Dermis blood vessel endothelial cell (primary cell): Measurements from ENCODE around the gene LDLRAD4. TPM values are rescaled to one million over a fixed set of nuclear protein-coding genes. Genes with fewer than 3 reads are reported as not detected.

Experiments
- DNase-seq: peaks from one replicate; pipeline ENCODE4 v3.0.0; 2010
- total RNA-seq: library from RNA; depleted of rRNA; stranded (reverse); fragments of >200 nt; gene quantifications from 2 replicates; pipeline ENCODE4 v1.2.3, GENCODE V29; 2014

The LDLRAD4 gene
- total RNA-seq, 1 donor from 2014 or later = 20.1 TPM

DNA sequence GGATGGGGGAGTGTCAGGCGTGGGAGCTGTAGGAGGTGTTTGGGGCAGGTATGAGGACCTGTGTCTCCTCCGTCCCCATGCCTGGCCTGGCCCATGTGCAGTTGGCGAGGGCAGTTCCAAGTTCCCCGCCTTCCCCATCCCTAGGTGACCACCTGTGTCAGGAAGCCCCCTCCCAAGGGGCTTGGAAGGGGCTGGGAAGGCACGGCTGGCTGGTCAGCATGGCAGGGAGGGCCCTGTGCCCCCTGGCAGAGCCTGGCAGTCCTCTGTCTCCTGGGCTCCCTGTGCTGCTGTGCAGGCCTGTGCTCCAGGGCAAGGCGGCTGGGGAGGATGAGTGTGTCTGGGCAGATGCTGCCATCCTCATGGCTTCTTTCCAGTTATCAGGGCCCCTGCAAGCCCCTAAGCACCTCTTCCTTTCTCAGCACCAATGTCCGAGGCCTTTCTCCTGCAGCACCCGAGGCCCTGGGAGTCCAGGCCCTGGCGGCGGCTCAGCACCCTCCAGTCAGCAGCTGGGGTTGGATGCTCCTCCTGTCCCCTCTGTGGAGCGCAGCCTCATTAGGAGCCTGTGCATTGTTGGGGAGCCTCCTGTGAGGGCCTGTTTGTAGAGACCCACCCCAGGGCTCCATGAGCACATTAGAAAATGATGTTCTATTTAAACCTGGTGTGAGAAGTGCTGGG is 406.1 kb downstream of the LDLRAD4 start:
- DNase-seq = no peak

DNA sequence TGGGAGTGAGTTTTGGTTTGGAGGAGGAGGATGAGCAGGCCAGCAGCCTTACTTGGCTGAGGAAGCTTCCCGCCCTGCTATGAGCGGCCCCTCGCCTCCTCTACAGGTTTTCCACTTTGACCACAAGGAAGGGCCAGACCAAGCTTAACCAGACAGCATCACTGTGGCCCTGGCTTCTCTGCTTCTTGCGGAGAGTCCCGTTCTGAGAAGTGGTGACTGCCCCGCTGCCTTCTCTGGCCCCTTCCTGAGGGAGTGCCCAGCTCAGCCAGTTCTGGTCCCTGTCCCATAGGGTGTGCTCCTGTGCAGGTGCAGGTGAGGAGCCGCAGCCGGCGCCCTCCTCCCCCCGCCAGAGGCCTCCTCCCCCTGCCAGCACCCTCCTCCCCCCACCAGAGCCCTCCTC is 406.8 kb downstream of the LDLRAD4 start:
- DNase-seq = no peak

DNA sequence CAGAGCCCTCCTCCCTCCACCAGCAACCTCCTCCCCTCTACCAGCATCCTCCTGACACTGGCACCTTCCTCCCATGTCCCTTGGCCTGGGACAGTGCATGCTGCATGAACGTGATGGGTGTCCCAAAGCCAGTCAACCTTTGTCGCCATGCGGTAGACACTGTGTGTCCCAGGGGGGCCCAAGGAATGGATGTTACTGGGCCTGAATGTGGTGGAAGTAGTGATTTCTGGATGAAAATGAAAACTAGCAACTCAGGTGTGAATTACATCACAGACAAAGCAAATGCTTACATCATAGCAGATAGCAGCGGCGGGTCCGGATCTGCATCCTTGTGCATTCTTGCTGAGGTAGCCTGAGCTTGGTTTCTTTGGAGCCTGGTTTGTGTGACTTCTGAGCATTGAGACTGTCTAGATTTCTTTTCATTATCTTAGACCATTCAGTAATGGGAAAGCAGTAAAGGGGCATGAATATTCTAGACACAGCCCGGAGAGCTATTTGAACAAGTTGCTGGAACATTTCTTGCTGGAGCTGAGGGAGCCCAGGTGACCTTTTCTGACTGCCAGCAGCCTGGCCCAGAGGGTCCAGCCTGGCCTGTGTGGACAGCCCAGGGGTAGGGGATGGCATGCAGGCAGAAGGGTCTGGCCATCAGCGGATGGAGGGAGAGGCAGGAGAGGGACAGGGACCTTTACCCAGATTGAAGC is 407.4 kb downstream of the LDLRAD4 start:
- no peak for DNase-seq

DNA sequence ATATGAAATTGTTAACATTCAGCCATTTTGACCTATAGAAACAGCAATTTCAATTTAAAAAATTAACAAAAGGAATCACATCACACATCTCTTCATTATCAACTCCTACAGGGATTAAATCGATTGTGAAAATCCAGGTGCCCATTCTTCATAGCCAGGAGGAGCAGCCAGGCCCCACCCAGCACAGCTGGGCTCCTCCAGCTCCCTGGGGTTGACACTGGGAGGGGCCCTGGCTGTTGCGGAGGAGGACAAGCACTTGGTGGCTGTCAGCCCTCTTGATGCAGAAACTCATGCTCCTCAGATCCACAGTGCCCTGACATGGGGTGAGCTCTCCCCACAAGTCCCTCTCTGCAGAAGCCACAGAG is 408.0 kb downstream of the LDLRAD4 start:
- DNase-seq = no peak

DNA sequence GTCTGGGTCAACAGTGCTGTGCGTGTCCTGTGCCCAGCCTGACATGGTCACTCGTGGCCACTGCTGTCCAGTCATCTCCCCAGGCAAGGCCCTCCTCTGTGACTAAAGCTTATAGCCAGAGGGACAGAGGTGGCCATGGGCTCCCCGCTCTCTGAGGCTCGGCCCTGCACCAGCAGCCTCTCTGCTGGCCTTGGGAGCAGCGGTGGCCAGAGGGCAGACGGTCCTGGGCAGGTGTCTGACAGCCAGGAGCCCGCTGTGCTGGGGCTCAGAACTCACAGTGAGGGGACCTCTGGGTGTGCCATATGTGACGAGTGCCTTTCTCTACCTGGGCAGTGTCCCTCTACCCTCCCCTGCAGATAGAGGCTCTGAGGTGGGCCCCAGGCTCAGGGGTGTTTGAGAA is 409.1 kb downstream of the LDLRAD4 start:
- no peak for DNase-seq

DNA sequence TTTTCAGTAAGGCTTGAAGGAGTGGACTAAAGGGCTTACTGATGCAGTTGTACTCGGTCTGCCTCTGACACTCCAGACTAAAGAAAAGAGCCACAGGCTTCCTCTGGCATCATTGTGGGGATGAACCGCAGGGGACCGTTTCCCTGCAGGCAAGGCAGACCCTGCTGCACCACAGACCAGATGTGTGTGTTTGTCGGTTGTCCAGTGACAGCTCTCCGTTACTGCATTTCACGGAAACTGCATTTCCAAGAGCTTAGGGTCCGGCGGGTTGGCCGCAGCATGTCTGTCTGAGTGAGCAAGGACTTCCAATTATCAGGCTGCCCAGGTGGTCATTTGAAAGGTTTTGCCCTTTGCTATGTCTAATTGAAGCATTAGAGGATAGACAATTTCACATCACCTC is 409.7 kb downstream of the LDLRAD4 start:
- no peak for DNase-seq

DNA sequence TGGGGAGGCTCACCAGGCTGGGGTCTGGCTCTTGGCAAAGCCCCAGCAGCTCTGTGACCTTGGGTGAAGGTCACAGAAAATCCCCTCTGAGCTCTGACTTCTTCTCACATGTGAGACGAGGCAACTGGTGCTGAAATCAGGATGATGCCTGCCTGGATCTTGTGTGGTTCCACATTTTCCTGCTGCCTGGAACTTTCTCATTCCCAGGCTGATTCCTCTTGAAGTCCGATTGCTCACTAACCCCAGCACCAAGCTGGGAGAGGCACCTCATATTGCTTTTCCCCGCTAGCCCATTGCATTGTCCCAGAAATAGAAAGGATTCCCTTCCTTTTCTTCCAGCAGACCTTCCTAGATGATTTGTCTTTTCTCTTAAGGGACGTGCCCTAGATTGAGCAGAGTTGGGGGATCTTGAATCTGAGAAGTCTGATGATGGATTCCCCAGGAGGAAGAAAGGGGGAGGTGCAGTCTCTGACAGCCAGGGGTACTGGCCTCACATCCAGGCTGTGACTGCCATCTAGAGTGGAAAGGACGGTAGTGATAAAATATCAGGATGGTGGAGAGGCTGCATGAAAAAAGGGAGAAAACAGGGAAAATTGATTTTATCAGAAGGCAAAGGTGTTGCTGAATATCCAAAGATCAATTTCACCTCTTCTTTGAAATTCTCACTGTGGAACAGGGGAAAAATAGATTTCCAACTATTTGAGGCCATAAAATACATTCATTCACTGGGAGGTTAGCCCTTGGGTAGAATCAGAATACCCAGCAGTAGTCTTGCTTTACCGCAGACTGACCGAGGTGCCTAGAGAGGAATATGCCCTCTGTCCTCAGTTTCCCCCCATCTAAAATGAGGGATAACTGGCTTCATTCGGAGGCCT is 411.5 kb downstream of the LDLRAD4 start:
- DNase-seq = peak; percentile 78

DNA sequence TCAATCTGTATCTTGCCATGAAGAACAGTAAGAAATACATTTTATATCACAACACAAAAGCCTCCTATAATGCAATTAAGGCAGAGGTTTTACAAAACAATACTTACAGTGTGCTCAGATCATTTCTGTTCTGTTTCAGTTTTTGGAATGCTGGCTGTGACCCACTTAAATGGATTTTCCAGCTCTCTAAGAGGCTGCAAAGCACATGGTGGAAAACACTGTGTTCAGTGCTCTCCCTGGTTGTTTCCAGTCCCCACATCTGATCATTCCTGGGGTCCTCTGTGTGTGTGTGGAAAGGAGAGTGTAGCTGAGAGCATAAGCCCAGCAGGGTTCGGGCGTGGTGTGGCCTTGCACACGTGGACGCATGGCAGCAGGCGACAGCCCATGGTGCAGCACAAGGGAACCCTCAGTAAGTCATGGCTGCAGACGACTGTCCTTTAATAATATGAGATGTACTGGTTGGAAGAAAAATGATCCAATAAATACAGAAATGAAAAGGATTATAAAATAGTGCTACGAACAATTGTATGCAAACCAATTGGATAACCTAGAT is 412.2 kb downstream of the LDLRAD4 start:
- no peak for DNase-seq

DNA sequence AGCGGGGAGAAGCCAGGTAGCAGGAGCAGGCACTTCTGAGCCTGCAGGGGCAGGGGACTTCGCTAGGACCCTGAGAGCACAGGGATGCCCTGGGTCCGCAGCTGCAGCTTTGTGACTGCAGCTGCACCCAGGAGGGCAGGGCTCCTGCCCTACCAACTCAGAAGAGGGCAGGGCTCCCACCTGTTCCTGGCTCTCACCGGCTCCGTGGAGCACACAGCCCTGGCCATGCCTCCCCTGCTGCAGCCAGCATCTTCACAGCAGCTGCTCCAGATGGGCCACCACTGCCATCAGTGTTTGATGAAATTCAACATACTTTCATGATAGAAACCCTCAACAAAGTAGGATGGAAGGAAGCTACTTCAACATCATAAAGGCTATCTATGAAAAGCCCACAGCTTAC is 415.1 kb downstream of the LDLRAD4 start:
- no peak for DNase-seq

DNA sequence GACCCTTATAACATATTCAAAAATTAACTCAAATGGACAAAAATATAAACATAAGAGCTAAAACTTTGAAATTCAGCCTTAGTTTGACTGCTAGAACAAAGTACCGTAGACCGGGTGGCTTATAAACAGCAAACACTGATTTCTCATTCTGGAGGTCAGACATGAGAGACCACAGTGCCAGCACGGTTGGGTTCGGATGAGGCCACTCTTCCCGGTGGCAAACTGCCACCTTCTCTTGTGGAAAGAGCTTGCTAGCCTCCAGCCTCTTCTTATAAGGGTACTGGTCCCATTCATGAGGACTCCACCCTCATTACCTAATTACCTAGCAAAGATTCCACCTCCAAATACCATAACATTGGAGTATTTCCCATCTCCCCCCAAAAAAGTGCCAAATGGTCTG is 416.5 kb downstream of the LDLRAD4 start:
- DNase-seq = no peak

DNA sequence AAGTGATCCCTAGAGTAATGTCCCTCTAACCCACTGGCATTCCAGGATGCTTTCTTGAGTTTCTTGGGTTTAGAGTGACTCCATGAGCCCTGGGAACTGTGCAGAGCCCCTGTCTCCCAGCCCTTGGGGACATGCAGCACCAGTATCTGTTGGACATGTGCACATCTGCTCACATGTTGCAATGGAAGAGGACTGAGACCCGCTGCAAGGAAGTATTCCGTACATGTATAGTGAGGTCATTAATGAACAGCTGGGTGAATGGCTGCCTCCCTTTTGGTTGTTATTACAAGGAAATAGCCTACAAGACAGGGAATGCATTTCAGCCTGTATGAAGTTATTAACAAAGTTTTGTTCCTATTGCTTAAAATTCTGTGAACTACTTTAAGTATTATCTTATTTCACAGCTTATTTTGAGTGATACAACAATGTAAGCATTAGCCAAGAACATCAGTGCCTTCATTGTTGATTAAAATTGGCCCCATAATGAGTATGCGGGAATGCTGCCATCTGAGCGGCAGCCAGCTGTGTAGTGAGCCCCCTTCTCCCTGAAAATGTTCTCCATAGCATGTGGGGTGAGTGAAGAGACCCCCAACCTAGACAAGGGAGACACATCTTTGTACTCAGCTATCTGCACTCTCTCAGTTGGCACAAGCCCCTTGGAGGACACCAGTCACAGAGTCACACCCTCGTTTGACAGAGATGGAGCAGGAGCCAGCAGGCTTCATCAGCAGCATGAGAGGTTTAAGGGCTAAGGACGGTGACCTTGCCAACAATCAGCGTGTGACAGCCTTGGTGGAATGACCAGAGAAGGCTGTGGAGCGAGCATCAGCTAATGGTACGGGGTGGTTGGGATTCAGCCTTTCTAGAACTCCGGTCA is 420.4 kb downstream of the LDLRAD4 start:
- DNase-seq = no peak

DNA sequence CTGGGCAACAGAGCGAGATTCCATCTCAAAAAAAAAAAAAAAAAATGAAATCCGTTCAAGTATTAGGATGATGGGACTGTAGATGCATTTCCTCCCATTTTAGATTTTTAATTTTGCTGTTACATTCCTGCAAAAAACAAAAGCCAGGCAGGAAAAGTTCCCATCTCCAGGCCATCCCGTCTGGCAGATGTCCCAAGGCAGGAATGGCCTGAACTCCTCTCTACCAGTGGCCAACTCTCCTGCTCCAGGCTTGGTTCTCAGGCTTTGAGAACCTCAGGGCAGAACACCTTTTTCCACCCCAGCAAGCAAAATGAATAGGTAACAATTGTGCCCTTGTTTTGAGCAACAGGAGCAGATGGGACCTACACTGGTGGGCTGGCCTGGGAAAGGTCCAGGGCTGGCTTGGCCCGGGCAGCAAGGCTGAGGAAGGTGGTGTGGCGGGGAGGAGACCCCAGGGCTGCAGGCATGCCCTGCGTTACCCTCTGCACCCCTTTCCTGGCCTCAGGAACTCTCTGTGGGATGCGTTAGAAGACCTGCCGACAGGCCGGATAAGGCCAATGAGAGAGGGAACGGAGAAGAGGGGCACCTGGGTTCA is 421.8 kb downstream of the LDLRAD4 start:
- no peak for DNase-seq

DNA sequence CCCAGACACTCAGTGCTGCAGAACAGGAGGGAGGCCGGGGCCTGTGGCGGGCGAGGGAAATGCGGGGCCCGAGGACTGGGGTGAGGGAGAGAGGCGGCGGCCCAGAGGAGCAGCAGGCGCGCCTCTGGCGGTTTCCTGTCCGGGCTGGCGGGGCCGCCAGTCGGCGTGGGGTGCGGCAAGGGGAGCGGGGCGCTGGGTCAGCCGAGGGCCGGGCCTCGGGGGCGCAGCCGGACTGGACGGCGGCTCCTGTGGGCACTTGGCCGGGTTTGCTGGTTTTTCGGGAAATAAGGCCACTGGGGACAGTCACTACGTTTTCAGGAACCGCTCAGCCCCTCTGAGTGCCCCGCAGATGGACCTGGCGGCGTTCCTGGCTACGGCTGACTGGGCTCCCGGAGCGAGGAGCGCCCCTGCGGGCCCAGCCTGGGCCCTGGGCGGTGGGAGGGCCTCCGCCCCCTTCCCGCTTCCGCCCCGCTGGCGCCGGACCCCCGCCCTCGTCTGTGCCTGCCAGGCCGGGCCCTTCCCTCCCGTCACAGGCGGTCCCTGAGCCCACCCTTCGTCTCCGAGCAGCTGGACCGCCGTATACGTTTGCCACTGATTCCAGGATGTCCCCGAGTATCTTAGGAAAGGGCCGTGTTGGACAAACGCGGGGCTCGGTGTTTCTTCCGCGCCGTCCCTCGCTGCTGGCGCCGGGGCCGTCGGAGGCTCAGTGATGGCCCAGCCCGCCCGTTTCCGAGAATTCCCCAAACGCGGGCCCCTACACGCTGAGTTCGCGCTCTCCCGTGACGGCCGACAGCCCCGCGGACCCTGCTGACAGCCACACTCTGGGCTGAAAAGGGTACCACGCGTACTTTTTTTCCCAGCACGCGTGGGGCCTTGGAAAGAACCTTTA is 423.2 kb downstream of the LDLRAD4 start:
- DNase-seq = peak; percentile 31

DNA sequence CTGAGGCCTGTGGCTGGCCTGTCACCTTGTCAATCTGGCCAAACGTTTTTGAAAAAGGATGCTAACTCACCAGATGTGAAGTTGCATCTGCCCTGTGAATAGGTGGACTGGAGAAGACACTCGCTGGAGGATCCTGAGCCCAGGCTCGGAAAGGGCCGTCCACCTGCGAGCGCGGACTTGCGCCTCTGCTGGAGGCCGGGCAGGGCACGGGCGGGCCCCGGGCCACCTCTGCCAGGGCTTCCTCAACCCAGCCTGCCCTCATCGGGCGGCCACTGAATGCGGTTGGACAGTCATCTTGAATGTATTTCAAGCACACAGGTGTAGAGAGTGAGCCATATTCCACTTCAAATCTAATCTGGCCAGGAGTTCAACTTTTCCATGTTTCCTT is 423.9 kb downstream of the LDLRAD4 start:
- no peak for DNase-seq

DNA sequence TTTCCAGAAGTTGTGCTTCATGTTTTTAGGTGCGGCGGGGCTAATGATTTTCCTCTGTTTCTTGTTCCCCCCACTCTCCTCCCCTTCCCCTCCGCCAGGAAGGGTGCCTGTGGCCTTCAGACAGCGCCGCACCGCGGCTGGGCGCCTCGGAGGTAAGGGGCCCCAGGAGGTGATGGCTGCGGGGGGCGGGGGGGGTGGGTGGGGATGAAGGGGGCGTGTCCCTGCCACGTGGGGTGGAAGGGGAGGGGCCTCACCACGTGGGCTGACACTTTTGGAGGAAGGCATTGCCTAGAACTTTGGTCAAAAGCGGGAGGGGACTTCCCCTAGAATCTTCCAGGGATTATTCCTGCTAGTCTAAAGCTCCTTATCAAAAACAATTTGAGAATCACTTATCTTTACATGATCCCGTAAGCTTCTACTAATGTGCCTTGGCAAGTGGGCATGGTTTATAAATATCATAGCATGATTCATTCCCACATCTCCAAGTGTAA is 424.7 kb downstream of the LDLRAD4 start:
- no peak for DNase-seq

DNA sequence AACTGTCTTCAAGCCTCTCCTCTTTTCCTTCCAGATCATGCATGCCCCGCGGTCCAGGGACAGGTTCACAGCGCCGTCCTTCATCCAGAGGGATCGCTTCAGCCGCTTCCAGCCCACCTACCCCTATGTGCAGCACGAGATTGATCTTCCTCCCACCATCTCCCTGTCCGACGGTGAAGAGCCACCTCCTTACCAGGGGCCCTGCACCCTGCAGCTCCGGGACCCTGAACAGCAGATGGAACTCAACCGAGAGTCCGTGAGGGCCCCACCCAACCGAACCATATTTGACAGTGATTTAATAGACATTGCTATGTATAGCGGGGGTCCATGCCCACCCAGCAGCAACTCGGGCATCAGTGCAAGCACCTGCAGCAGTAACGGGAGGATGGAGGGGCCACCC is 426.5 kb downstream of the LDLRAD4 start:
- DNase-seq = no peak

DNA sequence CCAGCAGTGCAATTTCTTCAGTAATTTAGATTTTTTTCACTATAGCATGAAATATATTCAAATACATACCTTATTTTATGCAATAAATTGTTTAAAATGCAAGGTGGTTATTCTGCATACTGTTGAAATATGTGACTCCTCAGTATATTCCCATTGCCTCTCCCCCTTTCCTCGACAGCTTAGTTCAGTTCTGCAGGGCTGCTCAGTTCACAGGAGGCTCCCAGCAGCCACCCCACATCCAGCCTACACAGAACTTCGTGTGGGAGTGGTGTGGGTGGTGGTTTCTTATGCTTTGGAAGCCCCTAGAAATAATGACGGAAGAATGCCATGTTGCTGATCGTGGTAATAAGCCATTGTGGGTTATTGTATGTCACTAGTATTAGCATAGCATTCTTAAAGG is 428.1 kb downstream of the LDLRAD4 start:
- DNase-seq = no peak

DNA sequence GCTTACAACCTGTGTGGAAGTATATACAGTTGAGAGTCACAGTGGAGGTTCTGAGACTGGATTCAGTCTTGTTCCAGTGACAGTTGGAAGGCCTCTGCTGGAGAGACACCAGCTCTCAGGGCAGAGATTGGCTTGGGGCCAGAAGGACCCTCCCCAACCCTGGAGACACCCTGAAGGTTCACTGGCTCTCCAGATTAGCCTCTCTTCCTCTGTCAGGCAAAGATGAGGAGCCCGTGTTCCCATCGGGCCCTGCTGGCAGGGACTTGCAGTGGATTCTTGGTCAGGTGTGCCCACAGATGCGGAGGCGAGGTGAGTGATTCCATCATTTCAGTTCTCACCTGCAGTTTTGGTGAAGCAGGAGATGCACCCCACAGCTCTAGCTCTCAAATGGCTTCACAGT is 429.2 kb downstream of the LDLRAD4 start:
- DNase-seq = no peak

DNA sequence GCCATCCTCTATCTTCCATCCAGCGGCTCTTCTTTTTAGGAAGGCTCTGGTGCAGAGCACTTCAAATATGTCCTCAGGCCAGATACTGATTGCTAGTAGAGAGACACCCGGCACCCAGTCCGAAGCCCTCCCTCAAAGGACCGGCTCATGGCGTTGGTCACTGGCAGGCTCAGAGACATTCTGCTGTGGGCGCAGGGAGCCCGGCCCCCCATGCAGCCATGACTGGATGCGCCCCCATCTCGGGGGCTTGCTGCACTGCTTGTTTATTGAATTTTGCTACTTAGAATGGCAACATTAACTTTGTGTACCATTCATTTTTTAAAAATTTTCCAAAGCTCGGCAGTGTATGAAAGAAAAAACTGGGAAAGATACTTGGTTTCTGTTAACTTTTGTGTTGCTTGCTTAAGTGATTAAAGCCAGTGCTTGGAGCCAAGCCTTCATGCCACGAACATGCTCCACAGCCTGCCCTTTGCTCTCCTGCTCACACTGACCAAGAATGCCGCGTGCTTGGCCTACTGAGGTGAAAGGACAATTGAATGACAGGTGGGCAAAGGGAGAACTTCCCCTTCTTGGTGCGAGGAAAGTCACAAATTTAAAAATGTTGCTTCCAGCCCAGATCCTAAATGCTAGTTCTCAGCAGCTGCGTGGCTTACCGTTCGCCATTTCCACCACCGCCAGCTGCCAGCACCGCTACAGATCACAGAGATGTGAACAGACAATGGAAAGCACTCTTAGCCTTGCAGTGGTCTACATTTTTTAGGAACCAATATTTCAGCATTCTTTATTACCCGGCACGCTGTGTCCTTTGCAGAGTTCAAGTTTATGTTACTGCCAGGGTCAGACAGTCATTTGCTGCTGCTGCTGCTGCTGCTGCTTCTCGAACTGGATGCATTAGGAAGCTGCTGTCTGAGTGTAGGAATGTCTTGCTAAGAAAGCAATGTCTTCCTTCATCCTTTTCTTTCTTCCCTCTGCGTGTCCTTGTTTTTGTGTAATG is 431.1 kb downstream of the LDLRAD4 start:
- DNase-seq = no peak
